Measurements from ENCODE around the gene TBC1D22A. TPM values are rescaled to one million over a fixed set of nuclear protein-coding genes. Genes with fewer than 3 reads are reported as not detected.

TBC1D22A gene
- total RNA-seq, 6 experiments from 2014 or later: 20.4 to 24.1 (median 22.2) TPM

DNA sequence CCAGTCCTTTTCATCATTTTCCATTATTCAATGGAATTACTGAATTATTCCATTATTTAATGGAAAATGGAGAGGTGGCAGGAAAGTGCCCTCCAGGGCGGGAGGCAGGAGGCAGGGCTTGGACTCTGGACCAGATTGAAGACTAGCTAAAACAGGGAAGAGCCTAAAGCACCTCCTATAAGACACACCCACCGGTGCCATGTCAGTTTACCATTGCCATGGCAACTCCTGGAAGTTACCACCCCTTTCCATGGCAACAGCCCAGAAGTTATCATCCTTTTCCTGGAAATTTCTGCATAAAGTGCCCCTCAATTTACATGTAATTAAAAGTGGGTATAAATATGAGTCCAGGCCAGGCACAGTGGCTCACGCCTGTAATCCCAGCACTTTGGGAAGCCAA lies 443.7 kb downstream of the TBC1D22A start:
- H3K4me1 Mint-ChIP-seq (ENCODE audit: low read depth): no peaks in the 10 kb centered on the region
- H3K27ac Mint-ChIP-seq: no peak overlapping the region
- no peak for DNase-seq
- H3K27me3 Mint-ChIP-seq (ENCODE audit: insufficient read depth): peaks cover 9% of the 10 kb centered on the region
- H3K9me3 Mint-ChIP-seq: peaks cover 22% of the 10 kb centered on the region
- no peaks in the 10 kb centered on the region for H3K36me3 Mint-ChIP-seq (ENCODE audit: low read depth)
- no peak for TF ChIP-seq CTCF (IDR thresholded peaks at IDR 0.05)
- H3K4me3 Mint-ChIP-seq: no peak overlapping the region

DNA sequence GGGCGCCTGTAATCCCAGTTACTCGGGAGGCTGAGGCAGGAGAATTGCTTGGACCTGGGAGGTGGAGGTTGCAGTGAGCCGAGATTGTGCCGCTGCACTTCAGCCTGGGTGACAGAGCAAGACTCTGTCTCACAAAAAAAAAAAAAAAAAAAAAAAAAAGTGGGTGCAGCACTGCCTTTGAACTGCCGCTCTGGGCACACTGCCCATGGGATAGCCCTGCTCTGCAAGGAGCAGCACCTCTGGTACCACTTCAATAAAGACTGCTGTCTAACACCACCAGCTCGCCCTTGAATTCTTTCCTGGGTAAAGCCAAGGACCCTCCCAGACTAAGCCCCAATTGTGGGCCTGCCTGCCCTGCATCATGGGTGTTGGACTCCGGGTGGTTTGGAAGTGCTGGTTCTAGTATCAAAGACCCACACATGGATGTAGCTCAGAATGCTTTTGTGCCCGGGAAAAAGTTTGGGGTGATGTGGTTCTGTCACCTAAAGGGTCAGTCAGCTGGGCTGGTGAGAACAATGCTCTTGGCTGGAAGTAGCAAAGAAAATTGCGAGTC lies 444.3 kb downstream of the TBC1D22A start:
- Mint-ChIP-seq H3K4me3 (no peak overlapping the region), H3K27ac (no peak overlapping the region), H3K9me3 (peaks cover 22% of the 10 kb centered on the region), H3K4me1 (ENCODE audit: low read depth) (no peaks in the 10 kb centered on the region), H3K27me3 (ENCODE audit: insufficient read depth) (peaks cover 9% of the 10 kb centered on the region), H3K36me3 (ENCODE audit: low read depth) (no peaks in the 10 kb centered on the region)
- TF ChIP-seq CTCF (IDR thresholded peaks at IDR 0.05): no peak
- no peak for DNase-seq

DNA sequence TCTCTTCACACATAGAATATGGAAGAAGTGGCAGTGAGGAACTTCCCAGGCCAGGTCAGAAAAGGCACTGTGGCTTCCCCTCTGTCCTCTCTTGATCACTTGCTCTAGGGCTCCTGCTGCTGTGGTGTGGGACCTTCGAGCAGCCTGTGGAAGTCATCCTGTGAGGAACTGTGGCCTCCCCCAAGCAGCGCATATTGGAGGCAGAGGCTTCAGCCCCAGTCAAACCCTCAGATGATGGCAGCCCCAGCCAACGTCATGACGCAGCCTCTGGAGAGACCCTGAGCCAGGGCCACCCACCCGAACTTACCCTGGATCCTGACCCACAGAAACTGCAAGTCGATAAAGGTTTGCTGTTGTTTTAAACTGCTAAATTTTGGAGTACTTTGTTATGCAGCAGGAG lies 444.9 kb downstream of the TBC1D22A start:
- Mint-ChIP-seq H3K27ac (no peak overlapping the region), H3K27me3 (ENCODE audit: insufficient read depth) (peaks cover 9% of the 10 kb centered on the region), H3K4me3 (no peak overlapping the region), H3K9me3 (peaks cover 26% of the 10 kb centered on the region), H3K36me3 (ENCODE audit: low read depth) (no peaks in the 10 kb centered on the region), H3K4me1 (ENCODE audit: low read depth) (no peaks in the 10 kb centered on the region)
- TF ChIP-seq CTCF (IDR thresholded peaks at IDR 0.05): no peak
- DNase-seq: no peak

DNA sequence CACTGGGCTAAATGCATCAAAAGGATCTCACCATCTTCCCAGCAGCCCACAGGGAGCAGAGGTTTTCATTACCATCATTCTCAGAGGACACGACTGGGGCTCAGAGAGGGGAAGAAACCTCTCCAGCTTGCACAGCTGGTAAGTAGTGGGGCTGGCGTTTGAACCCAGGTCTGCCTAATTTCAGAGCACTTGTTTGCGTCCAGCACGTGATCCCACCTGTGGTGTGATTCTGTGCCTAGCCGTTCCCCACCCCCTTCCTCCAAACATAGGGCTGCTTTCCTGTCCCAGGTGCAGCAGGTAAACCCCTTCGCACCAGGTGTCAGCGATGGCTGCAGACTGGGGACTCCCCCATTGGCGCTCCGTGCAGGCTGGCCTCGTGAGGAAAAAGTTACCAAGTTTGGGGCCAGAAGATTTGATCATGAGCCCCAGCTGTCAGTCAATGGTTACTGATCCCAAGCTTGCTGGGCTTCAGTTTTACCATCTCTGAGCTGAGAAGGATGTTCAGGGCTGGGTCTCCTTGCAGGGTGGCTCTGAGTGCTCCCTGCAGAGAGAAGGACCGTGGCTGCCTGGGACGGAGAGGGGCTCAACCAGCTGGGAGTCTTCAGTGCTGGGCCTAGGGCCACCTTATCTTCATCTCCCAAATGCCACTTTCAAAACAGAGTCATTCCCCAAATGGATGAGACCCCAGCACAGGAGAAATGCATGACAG lies 445.6 kb downstream of the TBC1D22A start:
- H3K4me3 Mint-ChIP-seq: no peak overlapping the region
- H3K9me3 Mint-ChIP-seq: peaks cover 32% of the 10 kb centered on the region
- H3K36me3 Mint-ChIP-seq (ENCODE audit: low read depth): peaks cover 6% of the 10 kb centered on the region; the same call in 1 of the 2 replicates
- DNase-seq: no peak
- H3K27me3 Mint-ChIP-seq (ENCODE audit: insufficient read depth): peaks cover 9% of the 10 kb centered on the region
- H3K27ac Mint-ChIP-seq: no peak overlapping the region
- H3K4me1 Mint-ChIP-seq (ENCODE audit: low read depth): no peaks in the 10 kb centered on the region
- TF ChIP-seq CTCF (IDR thresholded peaks at IDR 0.05): no peak

- TF ChIP-seq CTCF (IDR thresholded peaks at IDR 0.05): no peak
- Mint-ChIP-seq H3K27me3 (ENCODE audit: insufficient read depth) (peaks cover 9% of the 10 kb centered on the region), H3K4me1 (ENCODE audit: low read depth) (no peaks in the 10 kb centered on the region), H3K4me3 (no peak overlapping the region), H3K27ac (no peak overlapping the region), H3K9me3 (peaks cover 38% of the 10 kb centered on the region), H3K36me3 (ENCODE audit: low read depth) (peaks cover 8% of the 10 kb centered on the region; the same call in 1 of the 2 replicates)
- DNase-seq: no peak
Measured at GRCh38 chr22:47208630-47209029, 446.2 kb downstream of the TBC1D22A start.

All from HFFc6 (cell line).